SK-N-SH treated with all-trans-retinoic acid at 6 μM for 48 hours (cell line): ENCODE measurements around the gene DNAH14.
"Not testable (repeated sequence)": the region's sequence is repeated elsewhere in the genome, so short reads cannot be mapped to it uniquely, and the experiment has no call there.

Experiments used
- ATAC-seq: fragments of 200-7000 bp; cut with Tn5 transposase; 3 replicates; pipeline ENCODE4 v1.9.1; 2020; ENCODE audit warnings: mild to moderate bottlenecking, moderate library complexity
- ARNTL ChIP-seq: fragments of 450-650 bp; formaldehyde crosslinking; IDR thresholded peaks from 2 replicates; pipeline ENCODE4 v1.5.0; 2020; ENCODE audit warnings: low read depth, mild to moderate bottlenecking, moderate library complexity, borderline replicate concordance
- BACH2 ChIP-seq: fragments of 250-450 bp; sonication (Bioruptor Pico); IDR thresholded peaks from 2 replicates; pipeline ENCODE4 v1.9.0; 2021; ENCODE audit warnings: mild to moderate bottlenecking, borderline replicate concordance
- CREB5 ChIP-seq: fragments of 250-450 bp; sonication (Bioruptor Pico); IDR thresholded peaks from 2 replicates; pipeline ENCODE4 v1.5.1; 2020; ENCODE audit warnings: low read depth, mild to moderate bottlenecking, moderate library complexity
- CSDC2 ChIP-seq: fragments of 250-450 bp; sonication (Bioruptor Pico); IDR thresholded peaks from 2 replicates; pipeline ENCODE4 v1.5.0; 2020; ENCODE audit warnings: mild to moderate bottlenecking, moderate library complexity
- CSRNP3 ChIP-seq: fragments of 250-450 bp; sonication (Bioruptor Pico); IDR thresholded peaks from 2 replicates; pipeline ENCODE4 v1.5.1; 2021; ENCODE audit warnings: mild to moderate bottlenecking, moderate library complexity
- GLIS3 ChIP-seq: fragments of 250-450 bp; sonication (Bioruptor Pico); IDR thresholded peaks from 2 replicates; pipeline ENCODE4 v1.5.0; 2020; ENCODE audit warnings: mild to moderate bottlenecking, moderate library complexity
- ISL1 ChIP-seq: fragments of 250-450 bp; sonication (Bioruptor Pico); IDR thresholded peaks from 2 replicates; pipeline ENCODE4 v2.1.2; 2022; ENCODE audit warnings: mild to moderate bottlenecking, moderate library complexity
- OSR1 ChIP-seq: fragments of 250-450 bp; sonication (Bioruptor Pico); IDR thresholded peaks from 2 replicates; pipeline ENCODE4 v1.8.0; 2022; ENCODE audit warnings: moderate library complexity, mild to moderate bottlenecking, inconsistent platforms
- POU6F1 ChIP-seq: fragments of 250-450 bp; sonication (Bioruptor Pico); IDR thresholded peaks from 2 replicates; pipeline ENCODE4 v1.8.0; 2021; ENCODE audit warnings: low read depth, mild to moderate bottlenecking, moderate library complexity, borderline replicate concordance
- RARB ChIP-seq: fragments of 250-450 bp; sonication (Bioruptor Pico); IDR thresholded peaks from 2 replicates; pipeline ENCODE4 v1.8.0; 2021; ENCODE audit warnings: mild to moderate bottlenecking, moderate library complexity
- SNAI2 ChIP-seq: fragments of 250-450 bp; sonication (Bioruptor Pico); IDR thresholded peaks from 2 replicates; pipeline ENCODE4 v1.5.0; 2020; ENCODE audit warnings: mild to moderate bottlenecking, moderate library complexity
- TCF4 ChIP-seq: fragments of 250-450 bp; sonication (Bioruptor Pico); IDR thresholded peaks from 2 replicates; pipeline ENCODE4 v1.8.0; 2021; ENCODE audit warnings: mild to moderate bottlenecking, moderate library complexity, borderline replicate concordance
- ZC3H10 ChIP-seq: fragments of 250-450 bp; sonication (Bioruptor Pico); IDR thresholded peaks from 2 replicates; pipeline ENCODE4 v1.5.1; 2021; ENCODE audit warnings: mild to moderate bottlenecking, moderate library complexity
- ZFP3 ChIP-seq: fragments of 250-450 bp; sonication (Bioruptor Pico); IDR thresholded peaks from 2 replicates; pipeline ENCODE4 v1.5.0; 2020; ENCODE audit warnings: mild to moderate bottlenecking, moderate library complexity
- ZFP30 ChIP-seq: fragments of 450-650 bp; formaldehyde crosslinking; IDR thresholded peaks from 2 replicates; pipeline ENCODE4 v1.5.0; 2022; ENCODE audit warnings: mild to moderate bottlenecking, moderate library complexity
- ZNF565 ChIP-seq: fragments of 450-650 bp; formaldehyde crosslinking; conservative IDR thresholded peaks from 2 replicates; pipeline ENCODE4 v1.5.0; 2020; ENCODE audit warnings: low read depth, mild to moderate bottlenecking, moderate library complexity
- ZNF70 ChIP-seq: fragments of 450-650 bp; formaldehyde crosslinking; IDR thresholded peaks from 2 replicates; pipeline ENCODE4 v1.5.0; 2020; ENCODE audit warnings: mild to moderate bottlenecking, moderate library complexity
- ZNF8 ChIP-seq: fragments of 450-650 bp; formaldehyde crosslinking; IDR thresholded peaks from 2 replicates; pipeline ENCODE4 v1.5.0; 2020; ENCODE audit warnings: mild to moderate bottlenecking, moderate library complexity
- TF ChIP-seq, protein P1 (sequence below): fragments of 250-450 bp; sonication (Bioruptor Pico); IDR thresholded peaks from 2 replicates; pipeline ENCODE4 v1.8.0; 2020; ENCODE audit warnings: mild to moderate bottlenecking, moderate library complexity, borderline replicate concordance
- TF ChIP-seq, protein P2 (sequence below): fragments of 250-450 bp; sonication (Bioruptor Pico); IDR thresholded peaks from 2 replicates; pipeline ENCODE4 v1.5.0; 2020; ENCODE audit warnings: mild to moderate bottlenecking, moderate library complexity

Gene DNAH14

DNA sequence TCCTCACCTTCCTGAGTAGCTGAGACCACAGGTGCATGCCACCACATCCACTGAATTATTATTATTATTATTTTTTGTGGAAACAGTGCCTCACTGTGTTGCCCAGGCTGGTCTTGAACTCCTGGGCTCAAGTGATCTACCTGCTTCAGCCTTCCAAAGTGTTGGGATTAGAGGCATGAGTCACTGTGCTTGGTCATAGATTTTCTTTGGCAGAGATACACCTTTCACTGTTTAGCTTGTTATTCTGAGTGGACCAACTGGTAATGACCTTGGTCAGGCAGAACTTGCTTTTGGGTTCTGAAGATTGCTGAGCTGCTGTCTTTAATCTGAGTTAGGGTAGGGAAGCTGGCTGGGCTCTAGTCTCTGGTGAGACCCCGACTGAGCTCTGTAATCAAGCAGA is 66.8 kb downstream of the DNAH14 start:
- TF ChIP-seq ZNF8 (CRISPR knock-in tag) (no peak), ZC3H10 (CRISPR knock-in tag) (no peak), ZFP30 (no peak), ZNF70 (CRISPR knock-in tag) (no peak), ARNTL (CRISPR knock-in tag) (no peak), RARB (CRISPR knock-in tag) (no peak), ZFP3 (CRISPR knock-in tag) (no peak), CREB5 (no peak), BACH2 (CRISPR knock-in tag) (no peak), OSR1 (CRISPR knock-in tag) (no peak), ISL1 (CRISPR knock-in tag) (no peak)
- TF ChIP-seq, protein P1, sequence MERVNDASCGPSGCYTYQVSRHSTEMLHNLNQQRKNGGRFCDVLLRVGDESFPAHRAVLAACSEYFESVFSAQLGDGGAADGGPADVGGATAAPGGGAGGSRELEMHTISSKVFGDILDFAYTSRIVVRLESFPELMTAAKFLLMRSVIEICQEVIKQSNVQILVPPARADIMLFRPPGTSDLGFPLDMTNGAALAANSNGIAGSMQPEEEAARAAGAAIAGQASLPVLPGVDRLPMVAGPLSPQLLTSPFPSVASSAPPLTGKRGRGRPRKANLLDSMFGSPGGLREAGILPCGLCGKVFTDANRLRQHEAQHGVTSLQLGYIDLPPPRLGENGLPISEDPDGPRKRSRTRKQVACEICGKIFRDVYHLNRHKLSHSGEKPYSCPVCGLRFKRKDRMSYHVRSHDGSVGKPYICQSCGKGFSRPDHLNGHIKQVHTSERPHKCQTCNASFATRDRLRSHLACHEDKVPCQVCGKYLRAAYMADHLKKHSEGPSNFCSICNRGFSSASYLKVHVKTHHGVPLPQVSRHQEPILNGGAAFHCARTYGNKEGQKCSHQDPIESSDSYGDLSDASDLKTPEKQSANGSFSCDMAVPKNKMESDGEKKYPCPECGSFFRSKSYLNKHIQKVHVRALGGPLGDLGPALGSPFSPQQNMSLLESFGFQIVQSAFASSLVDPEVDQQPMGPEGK: no peak
- TF ChIP-seq, protein P2, sequence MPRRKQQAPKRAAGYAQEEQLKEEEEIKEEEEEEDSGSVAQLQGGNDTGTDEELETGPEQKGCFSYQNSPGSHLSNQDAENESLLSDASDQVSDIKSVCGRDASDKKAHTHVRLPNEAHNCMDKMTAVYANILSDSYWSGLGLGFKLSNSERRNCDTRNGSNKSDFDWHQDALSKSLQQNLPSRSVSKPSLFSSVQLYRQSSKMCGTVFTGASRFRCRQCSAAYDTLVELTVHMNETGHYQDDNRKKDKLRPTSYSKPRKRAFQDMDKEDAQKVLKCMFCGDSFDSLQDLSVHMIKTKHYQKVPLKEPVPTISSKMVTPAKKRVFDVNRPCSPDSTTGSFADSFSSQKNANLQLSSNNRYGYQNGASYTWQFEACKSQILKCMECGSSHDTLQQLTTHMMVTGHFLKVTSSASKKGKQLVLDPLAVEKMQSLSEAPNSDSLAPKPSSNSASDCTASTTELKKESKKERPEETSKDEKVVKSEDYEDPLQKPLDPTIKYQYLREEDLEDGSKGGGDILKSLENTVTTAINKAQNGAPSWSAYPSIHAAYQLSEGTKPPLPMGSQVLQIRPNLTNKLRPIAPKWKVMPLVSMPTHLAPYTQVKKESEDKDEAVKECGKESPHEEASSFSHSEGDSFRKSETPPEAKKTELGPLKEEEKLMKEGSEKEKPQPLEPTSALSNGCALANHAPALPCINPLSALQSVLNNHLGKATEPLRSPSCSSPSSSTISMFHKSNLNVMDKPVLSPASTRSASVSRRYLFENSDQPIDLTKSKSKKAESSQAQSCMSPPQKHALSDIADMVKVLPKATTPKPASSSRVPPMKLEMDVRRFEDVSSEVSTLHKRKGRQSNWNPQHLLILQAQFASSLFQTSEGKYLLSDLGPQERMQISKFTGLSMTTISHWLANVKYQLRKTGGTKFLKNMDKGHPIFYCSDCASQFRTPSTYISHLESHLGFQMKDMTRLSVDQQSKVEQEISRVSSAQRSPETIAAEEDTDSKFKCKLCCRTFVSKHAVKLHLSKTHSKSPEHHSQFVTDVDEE (CRISPR knock-in tag): no peak

GRCh38 chr1:224998185-224998584 is 68.7 kb downstream of the DNAH14 start:
- ATAC-seq: no peak

More for the DNA sequence above, 66.8 kb downstream of the DNAH14 start:
- ATAC-seq: no peak

DNA sequence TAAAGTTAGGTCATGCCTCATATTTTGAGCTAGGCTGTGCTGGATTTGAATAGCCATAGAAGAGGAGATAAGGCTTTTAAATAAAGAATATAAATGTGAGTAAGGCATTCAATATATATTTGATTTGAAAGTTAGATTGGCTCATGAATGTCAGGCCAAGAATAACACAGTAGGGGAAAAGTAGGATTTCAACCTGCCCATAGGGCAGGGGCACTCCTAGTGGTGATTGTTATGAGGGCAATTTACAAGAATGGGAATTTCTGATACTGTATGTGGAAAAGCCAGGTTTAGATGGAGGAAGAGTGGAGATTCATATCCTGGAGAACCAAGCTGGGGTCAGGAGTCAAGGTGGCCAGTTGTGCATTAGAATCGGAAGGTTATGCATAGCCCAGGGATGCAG is 74.9 kb downstream of the DNAH14 start:
- TF ChIP-seq ZNF565 (CRISPR knock-in tag) (no peak), CSDC2 (CRISPR knock-in tag) (no peak), RARB (CRISPR knock-in tag) (no peak), ZC3H10 (CRISPR knock-in tag) (no peak), ZFP3 (CRISPR knock-in tag) (no peak), SNAI2 (CRISPR knock-in tag) (no peak), ZNF70 (CRISPR knock-in tag) (no peak), CSRNP3 (CRISPR knock-in tag) (no peak), GLIS3 (CRISPR knock-in tag) (no peak), TCF4 (CRISPR knock-in tag) (no peak), POU6F1 (CRISPR knock-in tag) (no peak), ZNF8 (CRISPR knock-in tag) (no peak)
- TF ChIP-seq, protein P1: no peak
- no peak for ATAC-seq

More at GRCh38 chr1:224998185-224998584, 68.7 kb downstream of the DNAH14 start:
- TF ChIP-seq BACH2 (CRISPR knock-in tag) (no peak), CSRNP3 (CRISPR knock-in tag) (no peak)

DNA sequence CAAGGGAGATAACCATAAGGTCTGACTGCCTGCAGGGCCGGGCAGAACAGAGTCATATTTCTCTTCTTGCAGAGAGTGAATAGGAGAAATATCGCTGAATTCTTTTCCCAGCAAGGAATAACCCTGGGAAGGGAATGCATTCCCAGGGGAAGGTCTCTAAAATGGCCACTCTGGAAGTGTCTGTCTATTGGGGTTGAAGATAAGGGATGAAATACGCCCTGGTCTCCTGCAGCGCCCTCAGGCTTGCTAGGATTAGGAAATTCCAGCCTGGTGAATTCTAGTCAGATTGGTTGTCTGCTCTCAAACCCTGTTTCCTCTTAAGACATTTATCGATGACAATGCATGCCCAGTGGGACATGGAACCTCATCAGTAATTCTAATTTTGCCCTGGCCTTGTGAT is 76.9 kb downstream of the DNAH14 start:
- not testable (repeated sequence) for ATAC-seq

GRCh38 chr1:225008050-225008449 is 78.6 kb downstream of the DNAH14 start:
- not testable (repeated sequence) for ATAC-seq
